CD4-positive, alpha-beta T cell treated with Interferon gamma for 1 hour (primary cell): ENCODE measurements around the gene GPT2.

Experiments used
- DNase-seq: peaks from one replicate; pipeline ENCODE4 v3.0.0-alpha.2; 2020

Gene GPT2

GRCh38 chr16:46883690-46884512 lies at the start of gene GPT2:
Gene GPT2, plus strand, starts transcription at chr16:46884362. Its CDS starts 354 bp downstream, at chr16:46884716.
- peak; percentile 81 for DNase-seq

- DNase-seq: no peak
Measured at GRCh38 chr16:46836534-46837530, 47.3 kb upstream of the GPT2 start.

- no peak for DNase-seq
Measured at GRCh38 chr16:46839986-46840443, 44.1 kb upstream of the GPT2 start.

GRCh38 chr16:46842192-46842895 lies 41.8 kb upstream of the GPT2 start:
- no peak for DNase-seq

- peak; percentile 10 for DNase-seq
Measured at GRCh38 chr16:46843898-46844642, 40.1 kb upstream of the GPT2 start.

- no peak for DNase-seq
Measured at GRCh38 chr16:46844771-46845170, 39.4 kb upstream of the GPT2 start.

GRCh38 chr16:46845952-46846351 lies 38.2 kb upstream of the GPT2 start:
- DNase-seq: no peak

GRCh38 chr16:46848768-46849764 lies 35.1 kb upstream of the GPT2 start:
- DNase-seq: no peak

- DNase-seq: no peak
Measured at GRCh38 chr16:46850619-46851555, 33.3 kb upstream of the GPT2 start.

GRCh38 chr16:46852130-46852529 lies 32.0 kb upstream of the GPT2 start:
- no peak for DNase-seq

GRCh38 chr16:46853713-46854443 lies 30.3 kb upstream of the GPT2 start:
- DNase-seq: peak; percentile 60

- no peak for DNase-seq
Measured at GRCh38 chr16:46854846-46855245, 29.3 kb upstream of the GPT2 start.

- DNase-seq: no peak
Measured at GRCh38 chr16:46855389-46855788, 28.8 kb upstream of the GPT2 start.

- DNase-seq: no peak
Measured at GRCh38 chr16:46857368-46857945, 26.7 kb upstream of the GPT2 start.

GRCh38 chr16:46858151-46858550 lies 26.0 kb upstream of the GPT2 start:
- DNase-seq: no peak

GRCh38 chr16:46859719-46860152 lies 24.4 kb upstream of the GPT2 start:
- DNase-seq: peak; percentile 48

GRCh38 chr16:46862555-46863447 lies 21.4 kb upstream of the GPT2 start:
- DNase-seq: no peak
